Measurements from ENCODE around the gene AFMID.

AFMID gene

DNA sequence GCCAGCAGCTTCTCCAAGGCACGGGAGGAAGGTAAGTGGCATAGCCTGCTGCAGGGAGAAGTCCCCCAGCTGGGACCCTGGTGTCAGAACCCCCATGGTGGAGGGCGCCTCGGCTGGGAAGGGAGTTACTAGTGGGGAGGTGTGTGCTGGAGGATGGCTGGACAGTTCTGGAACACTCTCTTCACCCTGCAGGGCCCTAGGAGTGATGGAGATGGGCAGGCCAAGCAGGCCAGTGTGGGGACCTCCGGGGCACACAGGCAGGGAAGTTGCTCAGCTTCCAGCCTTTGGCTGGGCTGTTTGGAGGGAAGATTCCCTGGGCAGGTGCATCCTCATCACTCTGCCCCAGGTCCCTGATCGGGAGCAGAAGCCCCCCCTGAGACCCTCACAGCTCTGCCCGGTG, 40.3 kb upstream of the AFMID start:
- DNase-seq (ENCODE audit: low read depth in 1 of 2, low spot score in 1 of 2) = no peak
- TF ChIP-seq GABPA (IDR thresholded peaks at IDR 0.05; ENCODE audit: low read depth) (no peak), SPI1 (IDR thresholded peaks at IDR 0.05; ENCODE audit: borderline replicate concordance, low read depth) (no peak), POLR2AphosphoS5 (IDR thresholded peaks at IDR 0.05; ENCODE audit: low read depth) (no peak)
- TF ChIP-seq, protein P1, sequence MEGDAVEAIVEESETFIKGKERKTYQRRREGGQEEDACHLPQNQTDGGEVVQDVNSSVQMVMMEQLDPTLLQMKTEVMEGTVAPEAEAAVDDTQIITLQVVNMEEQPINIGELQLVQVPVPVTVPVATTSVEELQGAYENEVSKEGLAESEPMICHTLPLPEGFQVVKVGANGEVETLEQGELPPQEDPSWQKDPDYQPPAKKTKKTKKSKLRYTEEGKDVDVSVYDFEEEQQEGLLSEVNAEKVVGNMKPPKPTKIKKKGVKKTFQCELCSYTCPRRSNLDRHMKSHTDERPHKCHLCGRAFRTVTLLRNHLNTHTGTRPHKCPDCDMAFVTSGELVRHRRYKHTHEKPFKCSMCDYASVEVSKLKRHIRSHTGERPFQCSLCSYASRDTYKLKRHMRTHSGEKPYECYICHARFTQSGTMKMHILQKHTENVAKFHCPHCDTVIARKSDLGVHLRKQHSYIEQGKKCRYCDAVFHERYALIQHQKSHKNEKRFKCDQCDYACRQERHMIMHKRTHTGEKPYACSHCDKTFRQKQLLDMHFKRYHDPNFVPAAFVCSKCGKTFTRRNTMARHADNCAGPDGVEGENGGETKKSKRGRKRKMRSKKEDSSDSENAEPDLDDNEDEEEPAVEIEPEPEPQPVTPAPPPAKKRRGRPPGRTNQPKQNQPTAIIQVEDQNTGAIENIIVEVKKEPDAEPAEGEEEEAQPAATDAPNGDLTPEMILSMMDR (IDR thresholded peaks at IDR 0.05; ENCODE audit: insufficient read depth, low read length) = no peak
- TF ChIP-seq, protein P2, sequence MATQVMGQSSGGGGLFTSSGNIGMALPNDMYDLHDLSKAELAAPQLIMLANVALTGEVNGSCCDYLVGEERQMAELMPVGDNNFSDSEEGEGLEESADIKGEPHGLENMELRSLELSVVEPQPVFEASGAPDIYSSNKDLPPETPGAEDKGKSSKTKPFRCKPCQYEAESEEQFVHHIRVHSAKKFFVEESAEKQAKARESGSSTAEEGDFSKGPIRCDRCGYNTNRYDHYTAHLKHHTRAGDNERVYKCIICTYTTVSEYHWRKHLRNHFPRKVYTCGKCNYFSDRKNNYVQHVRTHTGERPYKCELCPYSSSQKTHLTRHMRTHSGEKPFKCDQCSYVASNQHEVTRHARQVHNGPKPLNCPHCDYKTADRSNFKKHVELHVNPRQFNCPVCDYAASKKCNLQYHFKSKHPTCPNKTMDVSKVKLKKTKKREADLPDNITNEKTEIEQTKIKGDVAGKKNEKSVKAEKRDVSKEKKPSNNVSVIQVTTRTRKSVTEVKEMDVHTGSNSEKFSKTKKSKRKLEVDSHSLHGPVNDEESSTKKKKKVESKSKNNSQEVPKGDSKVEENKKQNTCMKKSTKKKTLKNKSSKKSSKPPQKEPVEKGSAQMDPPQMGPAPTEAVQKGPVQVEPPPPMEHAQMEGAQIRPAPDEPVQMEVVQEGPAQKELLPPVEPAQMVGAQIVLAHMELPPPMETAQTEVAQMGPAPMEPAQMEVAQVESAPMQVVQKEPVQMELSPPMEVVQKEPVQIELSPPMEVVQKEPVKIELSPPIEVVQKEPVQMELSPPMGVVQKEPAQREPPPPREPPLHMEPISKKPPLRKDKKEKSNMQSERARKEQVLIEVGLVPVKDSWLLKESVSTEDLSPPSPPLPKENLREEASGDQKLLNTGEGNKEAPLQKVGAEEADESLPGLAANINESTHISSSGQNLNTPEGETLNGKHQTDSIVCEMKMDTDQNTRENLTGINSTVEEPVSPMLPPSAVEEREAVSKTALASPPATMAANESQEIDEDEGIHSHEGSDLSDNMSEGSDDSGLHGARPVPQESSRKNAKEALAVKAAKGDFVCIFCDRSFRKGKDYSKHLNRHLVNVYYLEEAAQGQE (IDR thresholded peaks at IDR 0.05; ENCODE audit: insufficient replicate concordance, low read depth) = no peak
- Histone ChIP-seq H3K27me3 (ENCODE audit: insufficient read depth, poor library complexity, severe bottlenecking) (no peaks in the 10 kb centered on the region), H3K4me3 (replicated peaks; ENCODE audit: insufficient read depth, low read length) (no peak overlapping the region), H3K27ac (replicated peaks) (peak overlapping the region; percentile 43; the same call in 1 of the 2 replicates)

DNA sequence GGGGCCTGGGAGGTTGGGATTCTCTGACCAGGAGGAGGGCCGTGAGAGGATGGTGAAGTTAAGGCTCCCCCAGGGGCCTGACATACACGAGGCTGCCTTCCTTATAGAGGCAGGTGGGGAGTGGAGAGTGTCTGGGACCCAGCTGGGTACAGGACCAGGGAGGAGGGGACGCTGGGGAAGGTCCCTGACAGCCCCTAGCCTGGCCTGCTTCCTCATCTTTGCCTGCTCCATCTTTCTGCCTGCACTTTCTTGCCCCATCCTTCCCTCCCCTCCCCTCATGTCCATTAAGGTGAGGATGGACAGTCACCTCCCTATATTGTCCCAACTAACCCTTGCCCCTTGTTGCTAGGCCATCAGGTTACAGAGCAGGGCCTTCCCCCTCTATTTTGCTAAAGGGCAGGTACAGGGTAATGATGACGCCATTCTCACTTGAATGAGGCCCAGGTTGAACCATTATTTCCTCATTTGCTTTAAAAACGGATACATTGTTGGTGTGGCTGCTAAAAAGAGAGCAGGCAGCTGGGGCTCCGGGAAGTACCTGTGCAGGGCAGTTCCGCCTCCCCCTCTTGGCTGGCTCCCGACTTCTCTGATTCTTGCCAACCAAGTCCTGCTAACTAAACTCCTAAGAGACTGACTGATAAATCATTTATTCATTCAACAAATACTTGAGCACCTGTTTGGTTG, 39.7 kb upstream of the AFMID start:
- DNase-seq (ENCODE audit: low read depth in 1 of 2, low spot score in 1 of 2) = peak; percentile 38 to 70
- Histone ChIP-seq H3K27ac (replicated peaks) (peak overlapping the region; percentile 43), H3K4me3 (replicated peaks; ENCODE audit: insufficient read depth, low read length) (no peak overlapping the region), H3K27me3 (ENCODE audit: insufficient read depth, poor library complexity, severe bottlenecking) (no peaks in the 10 kb centered on the region)
- TF ChIP-seq GABPA (IDR thresholded peaks at IDR 0.05; ENCODE audit: low read depth) (no peak), POLR2AphosphoS5 (IDR thresholded peaks at IDR 0.05; ENCODE audit: low read depth) (no peak), SPI1 (IDR thresholded peaks at IDR 0.05; ENCODE audit: borderline replicate concordance, low read depth) (no peak; the same call in 1 of the 2 replicates)
- TF ChIP-seq, protein P1 (IDR thresholded peaks at IDR 0.05; ENCODE audit: insufficient read depth, low read length) = no peak
- TF ChIP-seq, protein P2 (IDR thresholded peaks at IDR 0.05; ENCODE audit: insufficient replicate concordance, low read depth) = no peak

DNA sequence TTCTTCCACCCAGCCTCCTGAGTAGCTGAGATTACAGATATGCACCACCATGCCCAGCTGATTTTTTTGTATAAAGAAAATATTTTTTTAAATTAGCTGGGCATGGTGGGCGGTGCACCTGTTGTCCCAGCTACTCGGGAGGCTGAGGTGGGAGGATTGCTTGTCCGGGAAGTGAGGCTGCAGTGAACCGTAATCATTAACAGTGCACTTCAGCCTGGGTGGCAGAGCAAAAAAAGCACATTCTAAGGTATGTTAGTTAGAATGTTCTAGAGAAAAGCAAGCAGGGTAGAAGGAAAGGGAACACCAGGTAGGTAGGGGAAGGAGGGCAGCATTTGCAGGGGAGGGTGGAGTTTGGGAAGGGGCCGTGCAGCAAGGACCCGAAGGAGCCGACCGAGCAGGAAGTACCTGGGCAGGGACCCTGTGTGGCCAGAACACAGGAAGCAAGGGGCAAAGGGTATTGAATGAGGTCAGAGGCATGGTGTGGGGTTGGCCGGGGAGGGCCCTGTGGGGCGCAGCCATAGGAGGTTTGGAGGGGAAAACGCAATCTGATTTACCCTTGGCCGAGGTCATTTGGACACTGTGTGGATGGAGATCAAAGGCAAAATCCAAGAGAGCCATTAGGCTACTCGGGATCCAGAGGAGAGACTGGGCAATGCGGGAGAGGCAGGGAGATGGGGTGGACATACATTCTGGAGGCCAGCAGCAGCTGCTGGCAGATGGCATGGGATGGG, 38.7 kb upstream of the AFMID start:
- no peak overlapping the region for H3K4me3 ChIP-seq (replicated peaks; ENCODE audit: insufficient read depth, low read length)
- DNase-seq (ENCODE audit: low read depth in 1 of 2, low spot score in 1 of 2) = no peak
- H3K27ac ChIP-seq (replicated peaks) = no peak overlapping the region; the same call in 1 of the 2 replicates
- TF ChIP-seq POLR2AphosphoS5 (IDR thresholded peaks at IDR 0.05; ENCODE audit: low read depth) (no peak), GABPA (IDR thresholded peaks at IDR 0.05; ENCODE audit: low read depth) (no peak), SPI1 (IDR thresholded peaks at IDR 0.05; ENCODE audit: borderline replicate concordance, low read depth) (no peak)
- H3K27me3 ChIP-seq (ENCODE audit: insufficient read depth, poor library complexity, severe bottlenecking) = no peaks in the 10 kb centered on the region

DNA sequence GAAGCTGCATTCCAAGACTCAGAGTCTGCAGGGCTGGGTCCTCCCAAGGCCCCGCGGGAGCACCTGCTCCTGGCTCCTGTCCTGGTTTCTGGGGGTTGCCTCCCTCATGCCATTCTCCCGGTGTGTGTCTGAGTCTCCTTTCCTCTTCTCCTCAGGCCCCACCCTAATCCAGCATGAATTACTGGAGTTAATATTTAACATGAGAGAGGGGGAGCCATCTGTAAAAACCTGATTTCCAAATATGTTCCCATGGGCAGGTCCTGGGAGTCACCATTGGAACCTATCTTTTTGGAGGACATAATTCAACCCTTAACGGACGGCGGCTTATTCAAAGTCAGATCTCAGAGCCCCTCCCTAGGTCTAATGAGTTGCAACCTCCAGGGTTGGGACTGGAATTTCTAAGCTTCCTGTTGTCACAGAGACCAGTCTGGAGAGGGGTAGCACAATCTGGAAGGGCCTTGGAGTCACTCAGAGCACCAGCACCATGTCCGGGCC, 35.6 kb upstream of the AFMID start:
- DNase-seq (ENCODE audit: low read depth in 1 of 2, low spot score in 1 of 2) = no peak
- no peak overlapping the region for H3K27ac ChIP-seq (replicated peaks)
- TF ChIP-seq POLR2AphosphoS5 (IDR thresholded peaks at IDR 0.05; ENCODE audit: low read depth) = no peak
- TF ChIP-seq, protein P2 (IDR thresholded peaks at IDR 0.05; ENCODE audit: insufficient replicate concordance, low read depth) = no peak

More for the DNA sequence above, 35.6 kb upstream of the AFMID start:
- Histone ChIP-seq H3K27me3 (ENCODE audit: insufficient read depth, poor library complexity, severe bottlenecking) (no peaks in the 10 kb centered on the region), H3K4me3 (replicated peaks; ENCODE audit: insufficient read depth, low read length) (no peak overlapping the region)
